B cell (primary cell): ENCODE data around the gene KLHL10.

ENCODE experiments used
- EZH2 ChIP-seq: IDR thresholded peaks from 2 replicates; pipeline ENCODE4 v1.6.1; 2012; ENCODE audit warnings: borderline replicate concordance, low read depth, mild to moderate bottlenecking, moderate library complexity, low read length; ENCODE audit not compliant: insufficient read depth, poor library complexity, severe bottlenecking
- TF ChIP-seq, protein P1 (sequence below): fragments of 200-600 bp; IDR thresholded peaks from one replicate; pipeline ENCODE4 v1.8.0; 2022; ENCODE audit warnings: antibody characterized with exemption, mild to moderate bottlenecking

- TF ChIP-seq, protein P1, sequence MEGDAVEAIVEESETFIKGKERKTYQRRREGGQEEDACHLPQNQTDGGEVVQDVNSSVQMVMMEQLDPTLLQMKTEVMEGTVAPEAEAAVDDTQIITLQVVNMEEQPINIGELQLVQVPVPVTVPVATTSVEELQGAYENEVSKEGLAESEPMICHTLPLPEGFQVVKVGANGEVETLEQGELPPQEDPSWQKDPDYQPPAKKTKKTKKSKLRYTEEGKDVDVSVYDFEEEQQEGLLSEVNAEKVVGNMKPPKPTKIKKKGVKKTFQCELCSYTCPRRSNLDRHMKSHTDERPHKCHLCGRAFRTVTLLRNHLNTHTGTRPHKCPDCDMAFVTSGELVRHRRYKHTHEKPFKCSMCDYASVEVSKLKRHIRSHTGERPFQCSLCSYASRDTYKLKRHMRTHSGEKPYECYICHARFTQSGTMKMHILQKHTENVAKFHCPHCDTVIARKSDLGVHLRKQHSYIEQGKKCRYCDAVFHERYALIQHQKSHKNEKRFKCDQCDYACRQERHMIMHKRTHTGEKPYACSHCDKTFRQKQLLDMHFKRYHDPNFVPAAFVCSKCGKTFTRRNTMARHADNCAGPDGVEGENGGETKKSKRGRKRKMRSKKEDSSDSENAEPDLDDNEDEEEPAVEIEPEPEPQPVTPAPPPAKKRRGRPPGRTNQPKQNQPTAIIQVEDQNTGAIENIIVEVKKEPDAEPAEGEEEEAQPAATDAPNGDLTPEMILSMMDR: no peak
- TF ChIP-seq EZH2: no peak
Observed at GRCh38 chr17:41891135-41892020, 53.8 kb downstream of the KLHL10 start.
